Kidney glomerular epithelial cell (primary cell): ENCODE data around the gene ABI3.
"Not testable (repeated sequence)": the region's sequence is repeated elsewhere in the genome, so short reads cannot be mapped to it uniquely, and the experiment has no call there.

Source experiments
- DNase-seq: peaks from one replicate; lab custom pipeline; 2025; lab: John Stamatoyannopoulos, UW

The ABI3 gene

GRCh38 chr17:49210158-49211029 lies at the start of gene ABI3, which contains the start of gene GNGT2:
TSS of gene ABI3 (plus strand) at chr17:49210707. CDS start at chr17:49210725, 18 bp downstream.
TSS of gene GNGT2 (minus strand) at chr17:49210574. CDS start at chr17:49207422, 3,152 bp downstream.
- DNase-seq, result no peak

- no peak for DNase-seq
Measured at GRCh38 chr17:49162866-49163265, 47.6 kb upstream of the ABI3 start.

- DNase-seq, result no peak
Measured at GRCh38 chr17:49165143-49165542, 45.4 kb upstream of the ABI3 start.

- no peak for DNase-seq
Measured at GRCh38 chr17:49168706-49169105, 41.8 kb upstream of the ABI3 start.

GRCh38 chr17:49170216-49170615 lies 40.3 kb upstream of the ABI3 start:
- no peak for DNase-seq

GRCh38 chr17:49170711-49171110 lies 39.8 kb upstream of the ABI3 start:
- not testable (repeated sequence) for DNase-seq

- DNase-seq, result not testable (repeated sequence)
Measured at GRCh38 chr17:49175978-49176377, 34.5 kb upstream of the ABI3 start.

GRCh38 chr17:49180303-49180702 lies 30.2 kb upstream of the ABI3 start:
- DNase-seq, result peak; percentile 27

- DNase-seq, result no peak
Measured at GRCh38 chr17:49180998-49181635, 29.4 kb upstream of the ABI3 start.

- no peak for DNase-seq
Measured at GRCh38 chr17:49183341-49183740, 27.2 kb upstream of the ABI3 start.

GRCh38 chr17:49183801-49184200 lies 26.7 kb upstream of the ABI3 start:
- DNase-seq, result no peak

- not testable (repeated sequence) for DNase-seq
Measured at GRCh38 chr17:49184522-49184921, 26.0 kb upstream of the ABI3 start.

GRCh38 chr17:49185381-49185780 lies 25.1 kb upstream of the ABI3 start:
- DNase-seq, result not testable (repeated sequence)

- no peak for DNase-seq
Measured at GRCh38 chr17:49187301-49187700, 23.2 kb upstream of the ABI3 start.

GRCh38 chr17:49190932-49191331 lies 19.6 kb upstream of the ABI3 start:
- DNase-seq, result no peak

- DNase-seq, result no peak
Measured at GRCh38 chr17:49191409-49191916, 19.0 kb upstream of the ABI3 start.

GRCh38 chr17:49191917-49192741 lies 18.4 kb upstream of the ABI3 start:
- peak; percentile 76 for DNase-seq

- peak; percentile 98 for DNase-seq
Measured at GRCh38 chr17:49193513-49194296, 16.8 kb upstream of the ABI3 start.

GRCh38 chr17:49194297-49194607 lies 16.3 kb upstream of the ABI3 start:
- DNase-seq, result no peak

GRCh38 chr17:49195751-49196150 lies 14.8 kb upstream of the ABI3 start:
- DNase-seq, result no peak

- DNase-seq, result no peak
Measured at GRCh38 chr17:49196520-49196919, 14.0 kb upstream of the ABI3 start.
